ENCODE data around the gene SHANK1. TPM values are rescaled to one million over a fixed set of nuclear protein-coding genes. Genes with fewer than 3 reads are reported as not detected.

Gene SHANK1
- total RNA-seq, 1 experiment from 2014 or later: not detected

- Histone ChIP-seq H3K9me3 (replicated peaks) (no peaks in the 10 kb centered on the region), H3K27me3 (peaks cover 5% of the 10 kb centered on the region; the same call in 1 of the 2 replicates)
- DNase-seq: no peak
Observed at GRCh38 chr19:50710612-50711011, 9.0 kb downstream of the SHANK1 start.

GRCh38 chr19:50710094-50710493, 9.5 kb downstream of the SHANK1 start:
- Histone ChIP-seq H3K4me3 (no peak overlapping the region), H3K36me3 (no peaks in the 10 kb centered on the region), H3K27ac (no peak overlapping the region), H3K4me1 (no peaks in the 10 kb centered on the region), H3K9me3 (replicated peaks) (no peaks in the 10 kb centered on the region), H3K27me3 (peaks cover 5% of the 10 kb centered on the region; the same call in 1 of the 2 replicates)
- no peak for DNase-seq

More at GRCh38 chr19:50710612-50711011, 9.0 kb downstream of the SHANK1 start:
- no peak overlapping the region for H3K4me3 ChIP-seq
- no peaks in the 10 kb centered on the region for H3K4me1 ChIP-seq
- no peaks in the 10 kb centered on the region for H3K36me3 ChIP-seq
- no peak overlapping the region for H3K27ac ChIP-seq

- H3K4me1 ChIP-seq: no peaks in the 10 kb centered on the region
- DNase-seq: no peak
- no peak overlapping the region for H3K27ac ChIP-seq
- no peak overlapping the region for H3K4me3 ChIP-seq
- H3K9me3 ChIP-seq (replicated peaks): no peaks in the 10 kb centered on the region
- H3K36me3 ChIP-seq: no peaks in the 10 kb centered on the region
- H3K27me3 ChIP-seq: peaks cover 5% of the 10 kb centered on the region; the same call in 1 of the 2 replicates
Observed at GRCh38 chr19:50708179-50708879, 11.3 kb downstream of the SHANK1 start.

- Histone ChIP-seq H3K4me3 (no peak overlapping the region), H3K27me3 (no peaks in the 10 kb centered on the region), H3K4me1 (no peaks in the 10 kb centered on the region), H3K9me3 (replicated peaks) (no peaks in the 10 kb centered on the region), H3K27ac (no peak overlapping the region), H3K36me3 (no peaks in the 10 kb centered on the region)
- DNase-seq: no peak
Observed at GRCh38 chr19:50706387-50706786, 13.2 kb downstream of the SHANK1 start.

- Histone ChIP-seq H3K4me3 (no peak overlapping the region), H3K4me1 (no peaks in the 10 kb centered on the region), H3K9me3 (replicated peaks) (no peaks in the 10 kb centered on the region), H3K27ac (no peak overlapping the region), H3K36me3 (no peaks in the 10 kb centered on the region), H3K27me3 (no peaks in the 10 kb centered on the region)
- DNase-seq: peak; percentile 52 to 76
Observed at GRCh38 chr19:50705422-50706019, 14.1 kb downstream of the SHANK1 start.

GRCh38 chr19:50703915-50704796, 15.4 kb downstream of the SHANK1 start:
- Histone ChIP-seq H3K36me3 (no peaks in the 10 kb centered on the region), H3K4me3 (no peak overlapping the region), H3K9me3 (replicated peaks) (no peaks in the 10 kb centered on the region), H3K4me1 (no peaks in the 10 kb centered on the region), H3K27ac (no peak overlapping the region), H3K27me3 (no peaks in the 10 kb centered on the region)
- DNase-seq: peak in 1 of 2 experiments; percentile 48

- Histone ChIP-seq H3K9me3 (replicated peaks) (no peaks in the 10 kb centered on the region), H3K4me3 (no peak overlapping the region), H3K4me1 (no peaks in the 10 kb centered on the region), H3K27ac (no peak overlapping the region), H3K27me3 (no peaks in the 10 kb centered on the region), H3K36me3 (no peaks in the 10 kb centered on the region)
- DNase-seq: no peak
Observed at GRCh38 chr19:50702871-50703829, 16.5 kb downstream of the SHANK1 start.

GRCh38 chr19:50702158-50702870, 17.3 kb downstream of the SHANK1 start:
- Histone ChIP-seq H3K27me3 (no peaks in the 10 kb centered on the region), H3K4me1 (no peaks in the 10 kb centered on the region), H3K27ac (no peak overlapping the region), H3K4me3 (no peak overlapping the region), H3K36me3 (no peaks in the 10 kb centered on the region), H3K9me3 (replicated peaks) (no peaks in the 10 kb centered on the region)
- DNase-seq: no peak

- no peak for DNase-seq
- Histone ChIP-seq H3K4me3 (no peak overlapping the region), H3K9me3 (replicated peaks) (no peaks in the 10 kb centered on the region), H3K36me3 (no peaks in the 10 kb centered on the region), H3K27ac (no peak overlapping the region), H3K27me3 (no peaks in the 10 kb centered on the region), H3K4me1 (no peaks in the 10 kb centered on the region)
Observed at GRCh38 chr19:50701367-50701985, 18.1 kb downstream of the SHANK1 start.

- no peaks in the 10 kb centered on the region for H3K36me3 ChIP-seq
- no peaks in the 10 kb centered on the region for H3K27me3 ChIP-seq
- H3K4me1 ChIP-seq: no peaks in the 10 kb centered on the region
- H3K9me3 ChIP-seq (replicated peaks): no peaks in the 10 kb centered on the region
- no peak overlapping the region for H3K27ac ChIP-seq
- DNase-seq: no peak
- no peak overlapping the region for H3K4me3 ChIP-seq
Observed at GRCh38 chr19:50697414-50698124, 22.0 kb downstream of the SHANK1 start.

GRCh38 chr19:50696094-50696483, 23.5 kb downstream of the SHANK1 start:
- no peak for DNase-seq
- H3K27ac ChIP-seq: no peak overlapping the region

GRCh38 chr19:50695251-50696093, 24.1 kb downstream of the SHANK1 start:
- Histone ChIP-seq H3K27me3 (no peaks in the 10 kb centered on the region), H3K36me3 (no peaks in the 10 kb centered on the region), H3K27ac (no peak overlapping the region), H3K9me3 (replicated peaks) (no peaks in the 10 kb centered on the region), H3K4me3 (no peak overlapping the region), H3K4me1 (no peaks in the 10 kb centered on the region)
- DNase-seq: no peak

More at GRCh38 chr19:50696094-50696483, 23.5 kb downstream of the SHANK1 start:
- H3K36me3 ChIP-seq: no peaks in the 10 kb centered on the region
- no peak overlapping the region for H3K4me3 ChIP-seq
- H3K27me3 ChIP-seq: no peaks in the 10 kb centered on the region
- no peaks in the 10 kb centered on the region for H3K4me1 ChIP-seq
- no peaks in the 10 kb centered on the region for H3K9me3 ChIP-seq (replicated peaks)
